ENCODE measurements around the gene HES7. TPM values are rescaled to one million over a fixed set of nuclear protein-coding genes. Genes with fewer than 3 reads are reported as not detected.

HES7 gene
- total RNA-seq, 1 experiment from 2014 or later: 0.33 TPM

GRCh38 chr17:8125947-8126490, 2.1 kb upstream of the HES7 start:
- Mint-ChIP-seq H3K36me3 (ENCODE audit: insufficient read depth in 1 of 3, low read depth in 3 of 3) (no peaks in the 10 kb centered on the region; a peak in 1 of 7 replicates), H3K4me3 (peak overlapping the region; percentile 91 to 93), H3K27ac (no peak overlapping the region), H3K27me3 (ENCODE audit: low read depth) (peaks cover 87% of the 10 kb centered on the region), H3K9me3 (peaks cover 2 to 8% of the 10 kb centered on the region in 2 experiments; a peak in 3 of 5 replicates), H3K4me1 (peaks cover 40 to 41% of the 10 kb centered on the region in 2 experiments)
- no peak overlapping the region for H4K5ac ChIP-seq (ENCODE audit: insufficient read length, low read depth, low read length)
- H2AFZ ChIP-seq (ENCODE audit: low read length): no peak overlapping the region
- no peaks in the 10 kb centered on the region; the same call in 1 of the 2 replicates for H3K4me1 ChIP-seq (ENCODE audit: insufficient read depth, low read length)
- H2BK20ac ChIP-seq (ENCODE audit: low read depth, low read length, poor library complexity, severe bottlenecking): no peak overlapping the region
- WGBS (ENCODE audit: extremely low coverage, insufficient read length, low lambda C conversion rate): no CpG with 5 or more reads among the region's 35 CpGs
- H3K9me3 ChIP-seq (ENCODE audit: control insufficient read depth, low read depth, low read length): no peaks in the 10 kb centered on the region
- no peak overlapping the region for H3K27ac ChIP-seq (ENCODE audit: insufficient read length, low read depth, low read length)
- no peak overlapping the region for H3K4ac ChIP-seq (ENCODE audit: low read depth, low read length)
- no peak overlapping the region for H3K23ac ChIP-seq (ENCODE audit: insufficient read length, low read depth, low read length)
- H4K91ac ChIP-seq (ENCODE audit: insufficient read length, low read depth, low read length): no peak overlapping the region
- no peak overlapping the region for H2BK120ac ChIP-seq (ENCODE audit: low read depth, low read length, poor library complexity, severe bottlenecking)
- no peak overlapping the region for H3K18ac ChIP-seq (ENCODE audit: insufficient read length, low read depth, low read length)
- H2BK12ac ChIP-seq (ENCODE audit: insufficient read length, low read depth, low read length): no peak overlapping the region
- H3K79me2 ChIP-seq (ENCODE audit: insufficient read depth, low read length): no peaks in the 10 kb centered on the region
- H4K20me1 ChIP-seq (ENCODE audit: control insufficient read depth, insufficient read depth, insufficient read length): no peaks in the 10 kb centered on the region
- H2BK5ac ChIP-seq (ENCODE audit: insufficient read length, low read length): no peak overlapping the region
- H3K56ac ChIP-seq (ENCODE audit: insufficient read length, low read depth, low read length): no peak overlapping the region
- H4K8ac ChIP-seq (replicated peaks; ENCODE audit: insufficient read length, low read depth, low read length): no peak overlapping the region
- H3K9ac ChIP-seq (ENCODE audit: extremely low read depth, insufficient read length, low read length): no peak overlapping the region
- peaks cover 34% of the 10 kb centered on the region for H3K27me3 ChIP-seq (ENCODE audit: insufficient read depth, low read length)
- H3K14ac ChIP-seq (ENCODE audit: insufficient read depth, low read length): no peak overlapping the region
- DNase-seq: peak; percentile 74
- no peak for TF ChIP-seq CTCF (conservative IDR thresholded peaks at IDR 0.05)
- no peak overlapping the region for H2AK5ac ChIP-seq (ENCODE audit: insufficient read length, low read length)
- no peak overlapping the region for H2BK15ac ChIP-seq (ENCODE audit: low read depth, low read length)
- H3K79me1 ChIP-seq (ENCODE audit: insufficient read depth, low read depth, low read length, poor library complexity, severe bottlenecking): no peaks in the 10 kb centered on the region
- no peak overlapping the region for H3T11ph ChIP-seq (ENCODE audit: low read length)
- H3K4me2 ChIP-seq (ENCODE audit: insufficient read depth, insufficient read length, low read length): peak overlapping the region; percentile 66
- H3K23me2 ChIP-seq (ENCODE audit: insufficient read length, low read depth, low read length, poor library complexity, severe bottlenecking): peaks cover 44% of the 10 kb centered on the region

Measured in H9 (cell line).